GM18519 (cell line): Measurements from ENCODE around the gene ENTHD1.
A peak's percentile ranks its signal among the peaks of the same experiment; 100 is the strongest.

Source experiments
- ATAC-seq: cut with Tn5 transposase; IDR thresholded peaks from one replicate; pipeline ENCODE4 v1.9.1; 2021; ENCODE audit warnings: mild to moderate bottlenecking, moderate library complexity; ENCODE audit not compliant: unreplicated experiment, low FRiP score

The ENTHD1 gene

DNA sequence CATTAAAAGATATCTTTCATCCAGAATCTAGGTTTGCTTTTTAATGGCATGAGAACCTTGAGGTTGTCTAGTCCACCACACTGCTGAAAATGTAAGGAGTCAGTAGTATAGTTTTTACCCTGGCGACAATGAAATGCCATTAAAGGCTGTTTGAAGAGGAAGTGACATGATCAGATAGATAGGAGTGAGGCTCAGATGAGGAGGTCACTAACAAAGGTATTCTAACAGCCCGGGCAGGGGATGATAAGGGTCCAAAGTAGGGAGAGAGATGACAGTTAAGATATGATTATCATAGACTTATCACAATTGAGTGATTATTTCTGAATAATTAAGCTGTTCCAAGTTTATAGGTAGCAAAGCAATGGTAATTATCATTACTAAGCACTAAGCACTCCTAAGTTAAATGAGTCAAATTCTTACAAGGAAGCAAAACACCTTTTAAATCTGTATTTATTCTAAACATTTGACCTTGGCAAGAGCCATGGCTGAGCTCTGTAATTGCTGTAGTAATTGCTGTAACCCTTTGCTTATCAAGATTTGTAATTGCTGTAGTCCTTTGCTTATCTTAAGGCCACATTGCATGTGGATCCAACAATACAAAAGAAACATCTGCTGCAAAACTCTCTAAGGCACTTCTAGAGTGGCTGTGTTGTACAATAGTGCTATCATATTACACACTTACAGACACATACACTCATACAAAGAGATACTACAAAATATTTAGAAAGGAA is 92.6 kb downstream of the ENTHD1 start:
- ATAC-seq, result no peak

- ATAC-seq, result no peak
Observed at GRCh38 chr22:39797528-39798147, 95.9 kb downstream of the ENTHD1 start.

- no peak for ATAC-seq
Observed at GRCh38 chr22:39789788-39790187, 103.8 kb downstream of the ENTHD1 start.

GRCh38 chr22:39785232-39785631 is 108.3 kb downstream of the ENTHD1 start:
- no peak for ATAC-seq

DNA sequence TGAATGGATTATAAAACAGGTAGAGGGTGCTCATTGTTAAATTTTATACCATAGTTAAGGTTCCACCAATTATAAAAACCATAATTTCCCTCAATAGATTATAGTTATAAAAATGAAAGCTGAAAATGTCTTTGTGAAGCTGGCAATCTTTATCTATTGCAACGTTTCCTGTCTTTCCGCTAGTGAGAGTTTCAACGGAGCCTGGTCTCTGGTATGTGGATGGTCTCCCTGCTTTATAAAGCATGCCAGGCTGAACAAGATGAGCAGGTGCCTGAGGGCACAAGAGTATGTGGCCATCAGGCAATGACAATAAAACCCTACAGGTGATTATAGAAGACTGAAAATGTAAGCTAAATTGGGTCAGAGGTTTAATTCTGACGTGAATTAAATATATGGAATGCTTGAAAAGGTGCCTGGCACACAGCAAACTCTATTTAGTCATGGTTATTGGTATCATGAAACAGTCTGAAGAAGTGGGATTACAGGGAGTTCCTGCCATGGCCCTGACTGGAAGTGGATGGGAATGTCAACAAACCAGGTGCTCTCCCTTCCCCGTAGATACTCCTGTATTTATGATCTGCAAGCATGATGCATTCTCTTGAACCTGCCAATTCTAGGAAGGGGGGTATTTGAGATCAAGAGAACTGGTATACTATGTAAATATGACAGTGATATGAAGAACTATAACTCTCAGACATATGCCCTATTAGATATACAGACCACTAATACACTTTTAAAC is 115.7 kb downstream of the ENTHD1 start:
- ATAC-seq, result no peak

GRCh38 chr22:39776295-39777009 is 117.1 kb downstream of the ENTHD1 start:
- ATAC-seq, result no peak

- ATAC-seq, result peak; percentile 76
Observed at GRCh38 chr22:39773976-39774539, 119.5 kb downstream of the ENTHD1 start.

- no peak for ATAC-seq
Observed at GRCh38 chr22:39773503-39773902, 120.1 kb downstream of the ENTHD1 start.

- ATAC-seq, result no peak
Observed at GRCh38 chr22:39771486-39771885, 122.1 kb downstream of the ENTHD1 start.

DNA sequence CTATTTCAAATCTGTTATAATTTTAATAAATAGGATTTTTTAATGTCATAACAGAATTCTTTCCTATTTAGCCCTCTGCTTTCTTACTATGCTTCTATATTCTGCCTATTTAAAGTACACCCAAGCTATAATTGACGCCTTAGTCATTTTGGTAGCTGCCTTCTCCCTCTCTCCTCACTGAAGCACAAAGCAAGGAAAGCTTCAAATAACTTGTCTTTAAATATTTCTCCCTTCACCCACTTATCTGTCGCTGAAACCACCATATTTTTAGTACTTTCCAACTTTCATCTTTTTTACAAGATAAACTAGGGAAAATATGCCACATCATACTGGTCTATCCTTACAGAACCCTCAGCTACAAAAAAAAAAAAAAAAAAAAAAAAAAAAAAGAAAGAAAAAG is 127.9 kb downstream of the ENTHD1 start:
- no peak for ATAC-seq

GRCh38 chr22:39765046-39765445 is 128.5 kb downstream of the ENTHD1 start:
- no peak for ATAC-seq

- no peak for ATAC-seq
Observed at GRCh38 chr22:39763276-39763675, 130.3 kb downstream of the ENTHD1 start.

DNA sequence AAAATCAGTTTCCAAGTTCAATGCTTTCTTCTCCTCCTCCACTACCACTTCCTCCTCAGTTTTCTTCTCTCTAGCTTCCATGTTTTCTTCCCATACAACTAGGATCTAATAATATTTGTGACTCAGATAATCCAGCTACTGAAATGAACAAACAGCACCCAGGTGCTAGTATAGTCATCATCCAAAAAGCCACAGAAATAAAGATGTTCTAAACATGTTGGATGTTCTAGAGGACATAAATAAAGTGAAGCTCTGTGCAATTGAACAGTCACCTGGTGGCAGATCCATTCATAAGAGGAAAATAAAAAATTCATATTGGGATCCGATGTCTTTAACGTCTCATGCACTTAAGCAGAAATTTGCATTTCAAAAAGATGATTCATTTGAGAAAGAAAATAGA is 142.8 kb downstream of the ENTHD1 start:
- ATAC-seq, result no peak

DNA sequence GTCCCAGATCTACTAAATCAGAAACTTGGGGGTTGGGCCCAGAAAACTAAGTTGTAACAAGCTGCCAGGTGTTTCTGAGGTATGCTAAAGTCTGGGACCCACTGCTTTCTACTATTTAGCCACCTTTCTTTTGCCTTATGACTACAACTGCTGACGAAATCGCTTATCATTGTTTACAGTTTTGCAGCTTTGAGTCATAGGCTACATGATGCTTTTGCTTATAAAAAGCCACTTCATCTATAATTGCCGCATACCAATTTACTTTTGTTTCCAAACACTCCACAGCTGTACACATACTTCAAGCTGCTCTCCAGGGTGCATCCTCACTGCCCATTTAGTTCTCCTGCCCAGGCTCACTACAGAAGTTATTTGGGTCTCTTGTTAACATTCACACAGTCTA is 144.7 kb downstream of the ENTHD1 start:
- ATAC-seq, result no peak

DNA sequence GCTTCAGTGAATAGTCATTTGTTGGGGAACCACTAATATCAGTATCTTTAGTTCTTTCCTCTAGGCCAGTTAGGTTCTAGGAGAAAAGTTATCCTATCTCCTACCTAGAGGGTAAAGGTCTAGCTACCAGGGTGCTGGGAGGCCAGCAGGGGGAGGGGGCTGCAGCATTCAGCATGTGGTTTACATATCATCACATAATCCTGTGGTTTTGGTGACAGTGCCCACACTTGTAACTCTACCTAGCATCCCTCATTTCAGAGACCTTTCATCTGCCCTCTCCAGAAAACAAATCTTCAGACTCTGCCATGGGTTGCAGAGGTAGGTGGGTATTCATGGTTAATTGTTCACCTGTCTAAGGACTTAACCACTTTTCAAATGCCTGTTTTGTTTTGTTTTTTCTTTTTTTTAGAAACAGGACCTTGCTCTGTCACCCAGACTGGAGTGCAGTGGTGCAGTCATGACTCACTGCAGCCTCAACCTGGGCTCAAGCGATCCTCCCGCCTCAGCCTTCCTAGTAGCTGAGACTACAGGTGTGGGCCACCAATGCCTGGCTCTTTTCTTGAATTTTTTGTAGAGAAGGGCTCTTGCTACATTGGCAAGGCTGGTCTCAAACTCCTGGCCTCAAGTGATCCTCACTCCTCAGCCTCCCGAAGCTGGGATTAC is 146.8 kb downstream of the ENTHD1 start:
- no peak for ATAC-seq

GRCh38 chr22:39745789-39746188 is 147.8 kb downstream of the ENTHD1 start:
- no peak for ATAC-seq

DNA sequence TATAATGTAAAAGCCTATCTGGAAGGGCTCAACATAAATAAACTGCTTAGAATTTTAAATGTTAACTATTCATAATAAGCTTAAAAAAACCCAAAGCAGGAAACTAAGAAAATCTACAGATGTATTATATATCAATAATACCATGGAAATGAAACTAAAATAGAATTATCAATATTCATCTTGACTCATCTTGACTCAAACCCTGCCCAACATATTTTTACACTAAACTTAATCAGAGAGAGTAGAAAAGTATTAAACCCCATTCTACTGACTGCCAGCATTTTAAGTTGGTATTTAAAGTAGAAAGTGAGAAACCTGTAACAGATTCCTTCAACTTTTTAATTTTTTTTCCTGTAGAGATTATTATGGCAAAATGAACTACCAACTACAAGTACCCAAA is 149.2 kb downstream of the ENTHD1 start:
- ATAC-seq, result no peak

DNA sequence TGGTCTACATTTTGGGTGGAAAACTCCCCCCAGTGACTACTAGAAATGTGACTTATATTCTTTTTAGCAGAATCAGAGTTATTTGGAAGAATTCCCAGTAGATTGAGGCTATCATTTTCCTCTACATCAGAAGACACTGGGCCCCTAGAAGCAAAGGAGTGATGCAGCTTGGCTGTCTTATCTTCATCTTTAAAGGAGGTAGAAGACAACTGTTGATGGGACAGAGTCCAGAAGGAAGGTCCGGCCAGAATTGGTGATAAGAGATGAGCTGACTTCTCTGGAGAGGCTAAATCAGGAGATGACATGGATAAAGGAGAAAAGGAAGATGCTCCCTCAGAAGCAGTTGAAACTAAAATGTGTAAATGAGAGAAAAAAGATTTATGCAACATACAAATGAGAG is 149.6 kb downstream of the ENTHD1 start:
- ATAC-seq, result no peak

GRCh38 chr22:39739338-39740027 is 154.1 kb downstream of the ENTHD1 start:
- no peak for ATAC-seq

- ATAC-seq, result no peak
Observed at GRCh38 chr22:39738746-39739145, 154.8 kb downstream of the ENTHD1 start.
